HG03457 (cell line): ENCODE measurements around the gene DMRT1.

Experiments
- ATAC-seq: cut with Tn5 transposase; IDR thresholded peaks from one replicate; pipeline ENCODE4 v1.9.1; 2021; ENCODE audit warnings: moderate number of reproducible peaks; ENCODE audit not compliant: unreplicated experiment

Gene DMRT1

DNA sequence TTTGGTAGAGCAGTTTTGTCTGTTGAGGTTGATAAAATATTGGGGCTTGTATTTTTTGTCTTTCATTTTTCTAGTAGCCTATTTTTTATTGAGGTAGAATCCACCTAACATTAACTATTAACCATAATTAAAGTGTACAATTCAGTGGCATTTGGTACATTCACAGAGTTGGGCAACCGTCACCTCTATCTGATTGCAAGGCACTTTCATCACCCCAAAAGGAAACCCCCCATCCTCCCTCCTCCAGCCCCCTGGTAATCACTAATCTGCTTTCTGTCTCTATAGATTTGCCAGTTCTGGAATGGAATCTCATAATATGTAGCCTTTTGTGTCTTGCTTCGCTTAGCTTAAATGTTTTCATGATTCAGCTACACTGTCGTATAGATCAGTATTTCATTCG, 79.4 kb downstream of the DMRT1 start:
- ATAC-seq, result no peak

GRCh38 chr9:922171-922570, 80.7 kb downstream of the DMRT1 start:
- no peak for ATAC-seq

- ATAC-seq, result no peak
Observed at GRCh38 chr9:922731-923130, 81.2 kb downstream of the DMRT1 start.

DNA sequence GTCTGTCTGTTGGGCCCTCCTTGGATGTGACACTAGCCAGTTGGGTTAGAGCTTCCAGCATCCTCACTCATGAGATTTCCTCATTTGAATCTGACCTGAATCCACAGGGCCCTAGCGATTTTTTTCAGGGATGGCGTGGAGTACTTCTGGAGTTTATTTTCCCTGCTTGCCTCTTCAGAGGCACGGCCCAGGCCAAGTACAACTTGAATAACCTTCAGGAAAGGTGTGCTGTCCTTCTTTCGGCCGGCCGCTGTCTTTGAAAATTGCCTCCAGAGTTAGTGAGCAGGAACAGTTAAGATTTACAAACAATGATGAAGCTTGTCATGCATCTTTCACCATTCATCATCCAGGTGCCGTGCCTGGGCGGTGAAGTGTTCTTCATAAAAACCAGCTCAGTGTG, 85.5 kb downstream of the DMRT1 start:
- no peak for ATAC-seq

DNA sequence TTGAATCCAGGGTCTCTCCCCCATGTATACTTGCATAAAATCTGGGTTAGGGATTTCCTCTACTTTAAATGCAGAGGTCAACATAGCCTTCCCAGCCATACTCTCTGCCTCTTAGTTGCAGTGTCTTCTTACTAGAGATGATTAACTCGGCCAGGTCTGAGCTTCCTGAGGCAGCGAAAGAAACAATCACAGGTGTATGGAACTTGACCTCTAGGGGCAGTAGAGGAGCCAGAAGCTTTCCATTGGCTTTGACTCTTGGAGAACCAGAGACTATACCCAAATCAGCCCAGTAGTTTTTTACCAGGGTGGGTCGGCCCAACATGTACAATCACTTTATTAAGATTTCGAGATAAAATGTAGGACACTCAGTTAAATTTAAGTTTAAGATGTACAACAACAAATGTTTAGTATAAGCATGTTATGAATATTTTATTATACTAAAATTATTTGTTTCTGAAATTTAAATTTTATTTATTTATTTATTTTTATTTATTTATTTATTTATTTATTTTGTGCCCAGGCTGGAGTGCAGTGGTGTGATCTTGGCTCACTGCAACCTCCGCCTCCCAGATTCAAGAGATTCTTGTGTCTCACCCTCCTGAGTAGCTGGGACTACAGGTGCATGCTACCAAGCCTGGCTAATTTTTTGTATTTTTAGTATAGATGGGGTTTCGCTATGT, 87.0 kb downstream of the DMRT1 start:
- peak; percentile 79 for ATAC-seq

GRCh38 chr9:929719-930118, 88.2 kb downstream of the DMRT1 start:
- ATAC-seq, result no peak

GRCh38 chr9:933356-933755, 91.9 kb downstream of the DMRT1 start:
- ATAC-seq, result no peak

GRCh38 chr9:935348-935965, 94.0 kb downstream of the DMRT1 start:
- no peak for ATAC-seq

DNA sequence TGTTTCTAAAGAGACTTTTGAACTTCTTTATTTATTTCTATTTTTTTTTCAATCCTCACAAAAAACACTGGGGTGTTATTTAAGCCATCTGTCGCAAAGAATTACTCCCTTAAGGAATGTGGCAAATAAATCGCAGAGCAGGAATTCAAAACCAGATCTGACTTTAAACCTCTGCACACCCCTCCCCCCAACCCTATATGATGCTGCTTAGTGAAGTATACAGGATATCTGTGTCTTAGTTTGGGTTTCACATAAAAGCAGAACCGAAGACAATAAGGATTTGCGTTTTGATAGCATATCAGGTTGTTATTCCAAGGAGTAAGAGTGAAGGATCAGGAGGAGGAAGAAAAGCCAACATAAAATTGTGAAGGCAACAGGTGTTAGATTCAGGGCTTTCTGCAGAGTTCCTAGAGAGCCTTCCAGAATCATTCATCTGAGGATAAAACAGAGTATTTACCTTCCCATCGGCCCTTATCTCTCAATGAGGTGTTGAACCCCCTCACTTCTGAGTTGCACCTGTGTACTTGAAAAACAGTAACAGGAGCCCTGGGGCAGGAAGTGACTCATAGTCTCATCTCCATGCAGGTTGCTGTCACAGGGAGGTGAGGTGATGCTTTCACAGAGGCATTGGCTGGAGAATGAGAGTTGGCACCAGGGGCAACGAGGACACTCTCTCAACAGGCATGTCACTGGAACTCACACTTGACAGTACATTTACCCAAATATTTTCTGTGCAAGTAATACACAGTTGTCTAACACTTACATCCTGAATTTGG, 101.5 kb downstream of the DMRT1 start:
- no peak for ATAC-seq

DNA sequence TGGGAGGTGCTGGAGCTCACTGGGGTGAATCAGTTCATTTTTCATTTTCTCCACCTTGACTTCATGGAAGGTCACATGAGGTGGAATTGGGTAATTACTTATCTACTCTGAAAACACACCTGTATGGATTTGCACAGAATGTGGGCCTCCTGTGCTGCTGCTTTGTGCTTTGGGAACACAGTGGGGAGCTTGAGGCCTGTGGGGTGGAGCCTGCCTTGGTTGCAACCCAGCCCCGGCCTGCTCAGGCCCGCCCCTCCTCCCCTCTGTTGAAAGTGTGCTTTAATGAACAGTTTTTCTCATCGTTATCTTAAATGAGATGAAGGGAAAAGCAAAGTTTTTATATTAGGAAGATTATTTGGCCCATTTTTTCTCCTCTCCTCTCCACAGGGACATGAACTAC, 106.5 kb downstream of the DMRT1 start:
- ATAC-seq, result no peak

- ATAC-seq, result no peak
Observed at GRCh38 chr9:948497-948896, 107.0 kb downstream of the DMRT1 start.

- ATAC-seq, result no peak
Observed at GRCh38 chr9:950139-950538, 108.6 kb downstream of the DMRT1 start.

DNA sequence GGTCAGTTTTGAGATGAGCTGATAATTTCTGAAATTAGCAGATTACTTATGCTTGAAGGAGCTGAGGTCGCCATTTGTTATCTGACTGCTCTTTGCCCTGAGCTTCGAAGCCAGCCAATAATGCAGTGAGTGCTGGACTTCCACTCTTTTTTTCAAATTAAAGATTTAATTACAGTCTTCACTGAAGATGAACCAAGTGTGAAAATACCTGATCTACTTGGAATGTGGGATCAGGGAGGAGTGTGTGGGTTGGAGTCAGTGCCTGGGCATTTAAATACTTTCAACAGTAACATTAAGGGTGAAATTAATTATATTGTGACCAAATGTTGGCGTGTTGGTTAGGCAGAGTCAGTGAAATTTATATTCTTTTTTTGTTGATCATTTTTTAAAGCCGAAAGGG, 111.0 kb downstream of the DMRT1 start:
- ATAC-seq, result no peak

DNA sequence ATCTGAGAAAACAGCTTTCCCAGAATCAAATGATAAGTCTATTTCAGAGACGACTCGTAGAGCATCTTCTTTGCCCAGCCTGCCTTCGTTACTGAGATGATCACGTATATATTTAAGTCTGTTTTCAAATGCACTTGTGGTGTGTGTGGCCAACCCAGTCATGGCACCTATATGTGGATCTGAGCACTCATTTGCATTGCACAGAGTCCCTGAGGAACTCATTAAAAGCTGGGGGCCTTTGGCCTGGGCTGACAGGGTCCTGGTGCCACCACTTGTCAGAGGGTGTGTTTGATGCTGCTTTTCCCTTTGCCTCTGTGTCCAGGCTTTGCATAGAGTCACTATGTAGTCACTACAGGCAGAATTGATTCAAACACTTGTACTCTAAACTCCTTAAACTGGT, 117.6 kb downstream of the DMRT1 start:
- ATAC-seq, result no peak

DNA sequence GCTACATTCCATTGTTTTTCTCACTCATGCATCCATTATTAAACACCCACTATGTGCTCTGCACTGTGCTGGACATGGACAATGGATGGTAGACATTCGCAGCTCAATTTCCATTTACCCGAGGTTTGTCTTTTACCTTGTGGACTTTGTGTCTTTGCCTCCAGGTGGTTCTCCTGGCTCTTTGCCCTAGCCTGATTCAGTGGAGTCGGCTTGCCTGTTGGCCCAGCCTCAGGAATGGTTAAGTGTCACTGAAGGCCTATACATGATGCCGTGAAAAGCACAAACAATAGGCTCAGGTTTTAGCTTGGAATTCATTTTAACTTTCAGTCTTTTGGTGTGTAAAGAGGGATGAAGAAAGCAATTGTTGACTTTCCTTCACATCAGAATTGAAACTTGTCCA, 118.4 kb downstream of the DMRT1 start:
- ATAC-seq, result no peak

- no peak for ATAC-seq
Observed at GRCh38 chr9:962023-962422, 120.5 kb downstream of the DMRT1 start.

DNA sequence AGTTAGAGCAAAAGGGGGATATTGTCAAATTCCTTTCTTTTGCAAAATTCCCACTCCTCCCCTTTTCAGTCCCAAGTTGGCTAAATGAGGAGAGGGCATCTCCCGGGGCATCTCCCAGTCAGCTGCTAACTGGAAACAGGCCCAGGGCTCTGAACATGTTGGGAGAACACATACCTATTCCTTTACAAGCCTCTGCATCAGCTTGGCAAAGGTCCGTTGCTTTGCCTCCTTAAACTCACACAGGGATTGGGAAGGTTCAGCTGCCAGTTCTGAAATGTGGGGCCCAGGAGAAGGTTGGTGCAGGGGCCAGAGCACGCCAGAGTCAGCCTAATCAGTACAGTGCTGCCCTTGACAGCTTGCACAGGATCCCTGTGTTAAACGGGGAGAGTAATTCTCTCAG, 124.0 kb downstream of the DMRT1 start:
- ATAC-seq, result no peak

GRCh38 chr9:966870-967269, 125.4 kb downstream of the DMRT1 start:
- no peak for ATAC-seq

DNA sequence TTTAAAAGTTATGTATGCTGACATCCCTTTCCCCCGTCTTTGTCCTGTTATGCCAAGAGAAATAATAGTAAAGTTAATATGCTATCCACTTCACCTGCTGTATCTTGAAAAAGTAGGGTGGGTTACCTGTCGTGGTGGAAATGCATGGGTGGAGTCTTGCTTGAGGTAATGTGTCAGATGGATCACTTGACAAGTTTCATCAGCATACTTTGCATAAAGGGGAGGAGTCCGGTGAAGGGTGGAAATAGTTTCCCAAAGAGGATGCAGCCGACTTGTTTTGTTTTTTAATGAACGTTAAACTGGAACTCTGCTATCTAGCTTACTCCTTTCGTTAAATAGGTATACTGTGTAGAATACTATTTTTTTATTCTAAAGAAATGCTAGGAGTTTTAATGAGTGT, 125.9 kb downstream of the DMRT1 start:
- no peak for ATAC-seq

DNA sequence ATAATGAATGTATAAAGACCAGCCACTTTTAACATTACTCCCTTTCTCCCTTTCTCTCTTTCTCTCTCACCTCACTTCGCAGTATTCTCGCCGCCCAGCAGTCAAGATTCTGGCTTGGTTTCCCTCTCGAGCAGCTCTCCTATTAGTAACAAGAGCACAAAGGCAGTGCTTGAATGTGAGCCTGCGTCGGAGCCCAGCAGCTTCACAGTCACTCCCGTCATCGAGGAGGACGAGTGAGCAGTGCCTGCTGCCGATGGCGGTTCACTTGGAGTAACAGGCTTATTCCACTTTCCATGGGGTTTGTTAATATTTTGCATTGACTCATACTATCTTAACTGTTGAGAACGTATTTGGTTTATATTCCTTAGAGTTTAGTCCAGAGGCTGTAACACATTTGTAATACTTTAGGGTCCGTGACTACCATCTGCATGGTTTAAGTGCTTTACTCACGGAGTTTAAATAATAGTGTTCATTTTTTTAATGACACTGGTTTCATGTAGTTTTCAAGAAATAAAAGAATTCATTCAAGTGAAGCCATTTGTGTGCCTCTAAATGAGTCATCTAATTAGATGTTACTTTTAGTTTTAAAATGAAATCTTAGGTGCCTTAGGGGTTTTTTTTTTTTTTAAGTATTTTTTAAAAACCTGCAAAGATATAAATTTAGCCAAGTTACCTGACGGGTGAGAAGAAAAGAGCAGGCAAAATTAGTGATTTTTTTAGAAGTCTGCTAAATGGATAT, 126.6 kb downstream of the DMRT1 start:
- ATAC-seq, result no peak

- no peak for ATAC-seq
Observed at GRCh38 chr9:969310-970150, 128.0 kb downstream of the DMRT1 start.
